HAP-1 (cell line): ENCODE data around the gene TMC8.

Source experiments
- DNase-seq, 2 experiments: peaks; one replicate each; pipeline ENCODE4 v3.0.0-alpha.2; 2016 to 2020; ENCODE audit warnings: low spot score in 2 of 2
- H3K27me3 ChIP-seq: fragments of 250-450 bp; sonication (Bioruptor Pico); 2 replicates; pipeline ENCODE4 v1.5.1; 2020; ENCODE audit warnings: low read depth, mild to moderate bottlenecking, moderate library complexity
- H3K36me3 ChIP-seq: fragments of 250-450 bp; sonication (Bioruptor Pico); replicated peaks from 2 replicates; pipeline ENCODE4 v1.5.1; 2020; ENCODE audit warnings: mild to moderate bottlenecking
- H3K4me1 ChIP-seq: fragments of 250-450 bp; sonication (Bioruptor Pico); 2 replicates; pipeline ENCODE4 v1.5.1; 2020; ENCODE audit warnings: mild to moderate bottlenecking
- H3K4me3 ChIP-seq: fragments of 250-450 bp; sonication (Bioruptor Pico); 2 replicates; pipeline ENCODE4 v1.5.1; 2020; ENCODE audit warnings: mild to moderate bottlenecking, moderate library complexity
- H3K9me3 ChIP-seq: fragments of 250-450 bp; sonication (Bioruptor Pico); 2 replicates; pipeline ENCODE4 v1.5.1; 2020; ENCODE audit warnings: mild to moderate bottlenecking, moderate library complexity
- in situ Hi-C: fragments of 300-500 bp; cut with MboI; formaldehyde crosslinking; loops from 3 replicates; pipeline ENCODE4 v1.14.3; 2020; ENCODE audit warnings: low sequenced_read_pairs, inconsistent platforms, mixed read lengths

TMC8 gene

DNA sequence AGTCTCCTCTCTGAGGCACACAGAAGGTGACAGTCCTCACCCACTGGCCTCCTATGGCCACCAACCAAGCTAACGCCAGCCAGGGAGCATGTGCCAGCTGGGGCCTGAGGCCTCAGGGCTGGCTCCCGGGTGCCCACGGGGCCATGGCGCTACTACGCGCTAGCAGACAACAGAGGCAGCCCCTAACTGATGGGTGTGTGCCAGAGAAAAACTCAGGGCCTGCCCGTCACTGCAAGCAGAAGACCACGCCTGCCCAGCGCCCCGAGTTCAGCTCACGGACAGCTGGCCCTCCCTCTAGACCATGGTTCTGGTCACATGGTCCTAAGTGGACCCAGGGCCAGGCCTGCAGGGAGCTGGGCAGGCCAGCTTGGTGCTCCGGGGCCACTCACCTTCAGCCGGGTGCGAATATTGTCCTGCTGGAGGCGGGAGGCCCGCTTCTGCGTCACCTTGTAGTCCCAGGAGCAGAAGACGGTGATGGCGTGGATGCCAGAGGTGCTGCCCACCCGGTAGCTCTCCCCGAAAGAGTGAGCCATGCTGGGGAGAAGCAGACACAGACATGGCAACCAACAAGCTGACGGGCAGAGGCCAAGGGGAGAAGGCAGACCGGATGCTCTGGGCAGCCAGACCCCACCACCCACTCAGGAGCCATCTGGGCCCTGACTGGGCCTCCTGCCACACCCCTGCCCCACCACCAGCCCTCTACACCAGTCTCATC is 8.2 kb upstream of the TMC8 start:
- Histone ChIP-seq H3K9me3 (no peaks in the 10 kb centered on the region), H3K36me3 (no peaks in the 10 kb centered on the region), H3K4me1 (no peaks in the 10 kb centered on the region), H3K4me3 (no peak overlapping the region), H3K27me3 (no peaks in the 10 kb centered on the region)
- DNase-seq, result no peak
- in situ Hi-C loops, result loop anchor here (25.0 kb wide), 1 partner anchor 590 kb away; no protein-coding TSS in a partner anchor

GRCh38 chr17:78122931-78123249 is 7.7 kb upstream of the TMC8 start:
- in situ Hi-C loops, result loop anchor here (25.0 kb wide), 1 partner anchor 589 kb away; no protein-coding TSS in a partner anchor
- H3K4me1 ChIP-seq, result no peaks in the 10 kb centered on the region
- H3K27me3 ChIP-seq, result no peaks in the 10 kb centered on the region
- no peak overlapping the region for H3K4me3 ChIP-seq
- no peaks in the 10 kb centered on the region for H3K9me3 ChIP-seq
- H3K36me3 ChIP-seq, result no peaks in the 10 kb centered on the region
- DNase-seq, result no peak

DNA sequence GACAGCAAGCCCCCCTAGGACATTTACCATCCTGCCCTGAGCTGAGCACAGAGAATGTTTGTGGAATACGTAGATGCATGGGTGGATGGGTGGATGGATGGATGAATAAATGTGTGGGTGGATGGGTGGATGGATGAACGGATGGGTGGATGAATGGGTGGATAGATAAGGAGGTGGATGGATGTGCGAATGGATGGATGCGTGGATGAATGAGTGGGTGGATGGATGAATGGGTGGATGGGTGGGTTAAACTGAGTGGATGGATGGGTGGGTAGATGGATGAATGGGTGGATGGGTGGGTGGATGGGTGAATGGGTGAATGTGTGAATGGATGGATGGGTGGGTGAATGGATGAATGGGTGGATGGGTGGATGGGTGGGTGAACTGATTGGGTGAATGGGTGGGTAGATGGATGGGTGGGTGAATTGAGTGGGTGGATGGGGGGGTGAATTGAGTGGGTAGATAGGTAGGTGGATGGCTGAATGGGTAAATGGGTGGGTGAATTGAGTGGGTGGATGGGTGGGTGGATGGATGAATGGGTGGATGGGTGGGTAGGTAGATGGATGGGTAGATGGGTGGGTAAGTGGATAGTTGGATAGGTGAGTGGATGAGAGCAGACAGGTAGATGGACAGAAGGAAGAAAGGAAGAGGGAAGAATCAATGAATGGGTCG is 7.2 kb upstream of the TMC8 start:
- no peak overlapping the region for H3K4me3 ChIP-seq
- H3K4me1 ChIP-seq, result no peaks in the 10 kb centered on the region
- no peak for DNase-seq
- no peaks in the 10 kb centered on the region for H3K27me3 ChIP-seq
- H3K36me3 ChIP-seq, result no peaks in the 10 kb centered on the region
- in situ Hi-C loops, result loop anchor here (25.0 kb wide), 1 partner anchor 589 kb away; no protein-coding TSS in a partner anchor
- H3K9me3 ChIP-seq, result no peaks in the 10 kb centered on the region

DNA sequence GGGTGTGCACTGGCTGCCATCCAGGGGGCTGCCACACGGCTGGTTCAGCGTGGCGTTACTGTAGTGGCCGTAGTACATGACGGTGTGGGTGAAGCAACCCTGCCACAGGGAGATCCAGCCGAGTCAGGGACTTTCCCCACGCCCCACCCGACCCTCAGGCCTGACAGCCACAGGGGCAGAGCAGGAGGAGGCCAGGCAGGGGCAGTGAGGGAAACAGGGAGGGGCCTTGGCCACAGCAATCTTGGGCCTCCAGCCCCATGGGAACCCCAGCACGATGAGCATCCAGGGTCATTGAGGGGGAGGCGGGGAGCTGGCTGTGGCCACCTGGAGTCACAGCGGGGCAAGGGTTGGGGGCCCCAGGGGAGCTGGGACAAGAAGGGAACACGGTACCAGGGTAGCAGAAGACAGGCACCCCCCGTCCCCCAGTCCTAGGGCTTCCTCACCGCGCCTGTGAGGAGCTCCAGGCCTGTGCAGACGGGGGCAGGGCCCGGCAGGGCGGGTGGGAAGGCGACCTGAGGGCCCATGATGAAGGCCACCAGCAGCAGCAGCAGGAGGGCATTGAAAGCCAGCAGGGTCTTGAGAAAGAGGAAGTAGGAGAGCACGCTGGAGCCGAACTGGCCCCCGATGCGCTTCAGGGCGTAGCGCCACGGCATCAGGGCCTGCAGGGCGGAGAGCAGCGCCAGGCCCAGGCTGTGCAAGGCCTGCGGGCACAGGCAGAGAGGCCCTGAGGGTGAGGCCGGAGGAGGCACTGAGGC is 6.3 kb upstream of the TMC8 start:
- DNase-seq, result no peak
- in situ Hi-C loops, result loop anchor here (25.0 kb wide), 1 partner anchor 588 kb away; no protein-coding TSS in a partner anchor
- Histone ChIP-seq H3K4me1 (peaks cover 4% of the 10 kb centered on the region; the same call in 1 of the 2 replicates), H3K4me3 (no peak overlapping the region), H3K27me3 (no peaks in the 10 kb centered on the region), H3K36me3 (no peaks in the 10 kb centered on the region), H3K9me3 (no peaks in the 10 kb centered on the region)

DNA sequence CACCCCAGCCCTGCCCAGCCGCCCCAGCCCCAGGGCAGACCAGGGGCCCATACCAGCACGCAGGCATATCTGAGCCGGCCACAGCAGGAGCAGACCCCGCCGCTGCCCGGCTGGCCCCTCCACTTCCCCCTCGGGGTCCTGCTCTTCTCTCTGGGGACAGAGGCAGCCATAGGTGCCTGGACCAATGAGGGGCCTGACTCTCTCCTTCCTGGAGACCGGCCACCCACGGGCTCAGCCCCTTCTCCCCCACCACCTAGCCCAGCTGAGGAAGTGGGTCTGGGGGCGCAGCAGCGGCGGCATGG is 5.8 kb upstream of the TMC8 start:
- Histone ChIP-seq H3K27me3 (no peaks in the 10 kb centered on the region), H3K36me3 (no peaks in the 10 kb centered on the region), H3K9me3 (no peaks in the 10 kb centered on the region), H3K4me1 (peaks cover 4% of the 10 kb centered on the region; the same call in 1 of the 2 replicates), H3K4me3 (no peak overlapping the region)
- in situ Hi-C loops, result loop anchor here (25.0 kb wide), 1 partner anchor 588 kb away; no protein-coding TSS in a partner anchor
- DNase-seq, result no peak

- no peak for DNase-seq
- Histone ChIP-seq H3K9me3 (no peaks in the 10 kb centered on the region), H3K27me3 (no peaks in the 10 kb centered on the region), H3K4me3 (no peak overlapping the region), H3K4me1 (peaks cover 4% of the 10 kb centered on the region; the same call in 1 of the 2 replicates), H3K36me3 (no peaks in the 10 kb centered on the region)
- in situ Hi-C loops, result no loop called here
These were observed 5.2 kb upstream of the TMC8 start for GRCh38 chr17:78125138-78125913.

DNA sequence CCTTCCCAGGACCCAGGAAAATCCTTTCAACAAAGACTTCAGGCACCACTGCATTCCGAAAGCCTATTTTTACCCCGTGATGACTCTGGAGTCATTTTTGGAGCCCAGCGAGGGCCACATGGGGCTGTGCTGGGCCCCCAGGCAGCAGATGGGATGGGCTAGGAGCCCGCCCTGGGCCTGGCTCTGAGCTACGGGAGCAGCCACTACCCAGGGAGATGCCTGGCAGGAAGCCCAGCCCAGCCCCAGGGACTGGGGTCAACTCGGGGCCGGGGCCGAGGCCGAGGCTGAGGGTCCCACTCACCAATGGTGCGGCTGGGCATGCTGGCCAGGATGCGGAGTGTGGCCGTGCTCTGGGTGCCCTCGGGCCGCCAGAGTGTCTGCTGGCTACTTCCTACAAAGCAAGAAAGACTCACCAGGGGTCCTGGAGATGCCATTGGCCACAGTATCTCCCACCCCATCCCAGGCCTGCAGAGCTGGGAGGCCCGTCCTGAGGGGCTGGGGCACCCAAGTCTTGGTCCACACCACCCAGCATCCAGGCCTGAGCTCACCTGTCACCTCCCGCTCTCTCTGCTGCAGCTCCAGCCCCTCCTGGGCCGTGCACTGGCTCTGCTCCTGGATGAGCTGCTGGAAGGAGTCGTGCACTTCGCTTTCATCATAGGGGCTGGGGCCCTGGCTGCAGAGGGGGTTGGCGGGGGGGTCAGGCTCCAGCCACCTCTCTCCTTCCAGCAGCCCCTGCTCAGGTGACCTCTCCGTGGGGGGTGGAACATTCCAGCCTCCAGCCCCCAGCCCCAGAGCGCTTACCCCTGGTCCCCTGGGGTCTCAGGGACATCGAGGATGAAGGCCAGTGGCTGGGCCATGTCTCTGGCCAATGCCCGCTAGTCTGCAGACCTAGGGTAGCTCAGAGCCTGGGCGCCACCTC is 4.3 kb upstream of the TMC8 start:
- Histone ChIP-seq H3K4me1 (peaks cover 4% of the 10 kb centered on the region; the same call in 1 of the 2 replicates), H3K4me3 (no peak overlapping the region), H3K9me3 (no peaks in the 10 kb centered on the region), H3K36me3 (no peaks in the 10 kb centered on the region), H3K27me3 (peaks cover under 1% of the 10 kb centered on the region; the same call in 1 of the 2 replicates)
- in situ Hi-C loops, result no loop called here
- DNase-seq, result no peak

DNA sequence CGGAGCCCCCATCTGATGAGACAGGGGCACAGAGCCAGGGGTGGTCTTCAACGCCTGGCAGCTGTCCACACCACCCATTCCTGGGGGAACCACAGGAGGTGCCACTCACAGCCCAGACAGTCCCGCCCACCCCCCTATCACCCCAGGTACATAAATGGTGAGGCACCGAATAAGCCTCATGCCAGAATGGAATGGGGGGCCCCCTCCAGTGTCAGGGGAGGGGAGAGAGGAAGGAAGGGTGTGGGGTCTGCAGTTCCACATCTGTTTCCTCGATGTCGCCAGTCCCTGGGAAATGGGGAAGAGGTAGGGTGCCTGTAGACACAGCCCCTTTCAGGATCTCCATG is 3.7 kb upstream of the TMC8 start:
- Histone ChIP-seq H3K36me3 (no peaks in the 10 kb centered on the region), H3K4me3 (no peak overlapping the region), H3K9me3 (no peaks in the 10 kb centered on the region), H3K27me3 (peaks cover 3% of the 10 kb centered on the region), H3K4me1 (peaks cover 4% of the 10 kb centered on the region; the same call in 1 of the 2 replicates)
- in situ Hi-C loops, result no loop called here
- no peak for DNase-seq

DNA sequence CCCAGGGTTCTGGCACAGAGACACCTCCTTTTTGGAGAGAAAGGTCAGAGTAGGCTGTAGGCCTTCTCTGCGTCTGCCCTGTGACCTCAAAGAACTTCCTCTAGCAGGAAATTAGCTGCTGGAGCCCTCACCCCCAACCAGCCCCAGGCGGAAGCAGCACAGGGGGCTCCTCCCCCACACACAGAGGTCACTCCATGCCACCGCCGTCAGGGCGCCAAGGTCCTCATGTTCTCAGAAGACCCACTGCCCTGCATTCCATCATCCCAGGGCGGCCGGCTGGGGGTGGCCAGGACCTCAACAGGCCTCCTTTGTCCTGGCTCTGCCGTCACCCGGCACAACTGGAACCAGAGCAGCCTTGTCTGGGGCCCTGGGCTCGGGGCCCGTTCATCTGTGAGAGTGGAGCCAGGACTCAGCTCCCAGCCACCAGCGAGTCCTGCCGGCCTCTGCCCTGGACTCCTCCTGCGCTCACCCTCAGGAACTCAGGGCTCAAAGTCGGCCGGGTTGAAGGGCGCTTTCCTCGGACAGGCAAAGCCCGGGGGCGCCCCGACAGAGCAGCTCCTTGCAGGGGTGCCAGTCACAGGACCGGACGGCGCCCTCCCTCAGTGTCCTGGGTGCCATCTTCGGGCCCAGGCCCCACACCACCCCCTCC is 3.2 kb upstream of the TMC8 start:
- in situ Hi-C loops, result no loop called here
- peaks cover 4% of the 10 kb centered on the region; the same call in 1 of the 2 replicates for H3K4me1 ChIP-seq
- DNase-seq, result no peak

DNA sequence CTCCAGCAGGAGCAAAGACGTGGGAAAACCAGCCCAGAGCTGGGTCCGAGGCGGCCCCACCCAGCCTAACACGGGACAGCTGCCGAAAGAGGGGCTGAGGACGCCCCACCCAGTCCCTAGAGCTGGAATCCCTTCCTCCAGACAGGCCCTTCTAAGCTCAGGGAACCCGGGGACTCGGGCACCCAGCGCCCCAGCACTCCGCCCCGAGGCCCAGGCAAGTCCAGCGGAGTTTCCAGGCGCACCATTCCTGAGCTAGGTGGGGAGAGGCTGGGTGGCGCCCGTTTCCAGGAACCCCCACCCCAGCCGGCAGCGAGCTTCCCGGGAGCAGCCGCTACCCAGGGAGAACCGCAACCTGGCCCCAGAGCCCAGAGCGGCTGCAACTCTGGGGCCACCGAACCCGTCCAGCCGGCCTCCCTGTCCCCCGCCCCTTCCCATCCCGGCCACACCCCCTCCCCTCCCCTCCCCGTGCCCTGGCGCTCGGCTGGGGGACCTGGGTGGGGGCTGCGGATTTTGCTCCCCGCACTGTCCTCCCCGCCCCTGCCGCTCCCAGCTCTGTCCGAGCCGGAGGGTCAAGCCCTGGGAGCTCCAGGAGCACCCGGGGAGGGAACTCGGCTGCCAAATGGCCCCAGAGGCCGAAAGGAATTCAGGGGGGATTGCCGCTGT is 2.6 kb upstream of the TMC8 start:
- Histone ChIP-seq H3K4me3 (peak overlapping the region; percentile 59), H3K27me3 (peaks cover 3% of the 10 kb centered on the region), H3K36me3 (no peaks in the 10 kb centered on the region), H3K9me3 (no peaks in the 10 kb centered on the region), H3K4me1 (peaks cover 4% of the 10 kb centered on the region; the same call in 1 of the 2 replicates)
- peak in 1 of 2 experiments; percentile 59 for DNase-seq
- in situ Hi-C loops, result no loop called here

More for the DNA sequence above, 3.2 kb upstream of the TMC8 start:
- peaks cover 3% of the 10 kb centered on the region for H3K27me3 ChIP-seq
- no peaks in the 10 kb centered on the region for H3K9me3 ChIP-seq
- peak overlapping the region; percentile 59 for H3K4me3 ChIP-seq
- no peaks in the 10 kb centered on the region for H3K36me3 ChIP-seq

GRCh38 chr17:78128551-78129350 is 1.8 kb upstream of the TMC8 start, which contains the start of gene TMC6:
TMC6 (minus strand) TSS chr17:78128755; CDS start chr17:78126832, 1,923 bp downstream.
- Histone ChIP-seq H3K36me3 (no peaks in the 10 kb centered on the region), H3K4me3 (peak within 1 kb of the TSS; percentile 59), H3K27me3 (peaks cover 3% of the 10 kb centered on the region), H3K9me3 (no peaks in the 10 kb centered on the region), H3K4me1 (peaks cover 4% of the 10 kb centered on the region; the same call in 1 of the 2 replicates)
- peak; percentile 31 to 75 for DNase-seq
- in situ Hi-C loops, result no loop called here
